ENCODE measurements around the gene CD81.

DNA sequence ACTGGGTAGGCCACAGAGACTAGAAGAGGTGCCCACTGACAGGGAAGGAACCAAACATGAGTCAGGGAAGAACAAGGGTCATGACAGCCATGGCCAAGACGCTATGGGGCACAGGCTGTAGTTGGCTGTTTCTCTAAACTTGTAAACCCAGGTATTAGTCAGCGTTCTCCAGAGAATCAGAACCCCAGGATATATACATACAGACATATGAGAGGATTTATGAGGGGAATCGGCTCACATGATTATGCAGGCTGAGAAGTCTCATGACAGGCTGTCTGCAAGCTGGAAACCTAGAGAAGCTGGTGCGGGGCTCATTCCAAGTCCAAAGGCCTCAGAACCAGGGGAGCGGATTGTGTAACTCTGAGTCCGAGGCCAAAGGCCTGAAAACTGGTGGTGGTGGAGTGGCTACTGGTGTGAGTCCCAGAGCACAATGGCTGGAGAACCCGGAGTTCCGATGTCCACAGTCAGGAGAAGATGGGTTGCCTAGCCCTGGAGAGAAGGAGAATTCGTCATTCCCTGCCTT lies 29.7 kb upstream of the CD81 start:
- no peak for TF ChIP-seq EZH2 (IDR thresholded peaks at IDR 0.05; ENCODE audit: borderline replicate concordance, low read depth, low read length, poor library complexity, severe bottlenecking)
- TF ChIP-seq, protein P1, sequence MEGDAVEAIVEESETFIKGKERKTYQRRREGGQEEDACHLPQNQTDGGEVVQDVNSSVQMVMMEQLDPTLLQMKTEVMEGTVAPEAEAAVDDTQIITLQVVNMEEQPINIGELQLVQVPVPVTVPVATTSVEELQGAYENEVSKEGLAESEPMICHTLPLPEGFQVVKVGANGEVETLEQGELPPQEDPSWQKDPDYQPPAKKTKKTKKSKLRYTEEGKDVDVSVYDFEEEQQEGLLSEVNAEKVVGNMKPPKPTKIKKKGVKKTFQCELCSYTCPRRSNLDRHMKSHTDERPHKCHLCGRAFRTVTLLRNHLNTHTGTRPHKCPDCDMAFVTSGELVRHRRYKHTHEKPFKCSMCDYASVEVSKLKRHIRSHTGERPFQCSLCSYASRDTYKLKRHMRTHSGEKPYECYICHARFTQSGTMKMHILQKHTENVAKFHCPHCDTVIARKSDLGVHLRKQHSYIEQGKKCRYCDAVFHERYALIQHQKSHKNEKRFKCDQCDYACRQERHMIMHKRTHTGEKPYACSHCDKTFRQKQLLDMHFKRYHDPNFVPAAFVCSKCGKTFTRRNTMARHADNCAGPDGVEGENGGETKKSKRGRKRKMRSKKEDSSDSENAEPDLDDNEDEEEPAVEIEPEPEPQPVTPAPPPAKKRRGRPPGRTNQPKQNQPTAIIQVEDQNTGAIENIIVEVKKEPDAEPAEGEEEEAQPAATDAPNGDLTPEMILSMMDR (conservative IDR thresholded peaks at IDR 0.05; ENCODE audit: low read depth, low read length) = no peak

Measured in A673 (cell line).